Measurements from ENCODE around the gene ZNF687. TPM values are rescaled to one million over a fixed set of nuclear protein-coding genes. Genes with fewer than 3 reads are reported as not detected.

Gene ZNF687
- total RNA-seq, 1 donor from 2014 or later: 10.8 TPM

GRCh38 chr1:151327903-151328674 is 46.0 kb downstream of the ZNF687 start:
- intact Hi-C loops (cut with DNase I): loop anchor here (2.0 to 5.0 kb wide), 2 partner anchors 45 to 131 kb away; partner anchors contain the start of genes PIP5K1A and ZNF687
- ATAC-seq (peak; percentile 21), DNase-seq (ENCODE audit: missing footprints) (no peak)

GRCh38 chr1:151334822-151335221 is 52.7 kb downstream of the ZNF687 start:
- DNase-seq (ENCODE audit: missing footprints) (no peak), ATAC-seq (no peak)
- intact Hi-C loops (cut with DNase I): no loop called here

GRCh38 chr1:151336556-151336955 is 54.5 kb downstream of the ZNF687 start:
- no peak for ATAC-seq
- no peak for DNase-seq (ENCODE audit: missing footprints)
- intact Hi-C loops (cut with DNase I): no loop called here

GRCh38 chr1:151340870-151341754 is 59.0 kb downstream of the ZNF687 start:
- DNase-seq (ENCODE audit: missing footprints) (no peak), ATAC-seq (peak; percentile 82)
- intact Hi-C loops (cut with DNase I): loop anchor here (2.0 kb wide), 1 partner anchor 38 kb away; no protein-coding TSS in a partner anchor

Other genes with a start within 250 kb of the ZNF687 start
- 0.30 TPM for gene BNIPL, start 245.7 kb upstream of the ZNF687 start, total RNA-seq
- 6.6 TPM for gene C1orf56, start 234.5 kb upstream of the ZNF687 start, total RNA-seq
- gene CDC42SE1, start 222.7 kb upstream of the ZNF687 start, total RNA-seq: 28.0 TPM
- gene MLLT11, start 221.9 kb upstream of the ZNF687 start, total RNA-seq: 4.9 TPM
- gene GABPB2, start 211.5 kb upstream of the ZNF687 start, total RNA-seq: 8.4 TPM
- gene SEMA6C, start 135.7 kb upstream of the ZNF687 start, total RNA-seq: 57.6 TPM
- 2.6 TPM for gene TNFAIP8L2, start 125.7 kb upstream of the ZNF687 start, total RNA-seq
- 12.3 TPM for gene LYSMD1, start 116.4 kb upstream of the ZNF687 start, total RNA-seq
- gene SCNM1, start 116.2 kb upstream of the ZNF687 start, total RNA-seq: 16.6 TPM
- not detected for gene TMOD4, start 106.3 kb upstream of the ZNF687 start, total RNA-seq
- gene VPS72, start 92.1 kb upstream of the ZNF687 start, total RNA-seq: 47.1 TPM
- 34.8 TPM for gene PIP5K1A, start 83.7 kb upstream of the ZNF687 start, total RNA-seq
- gene PSMD4, start 27.6 kb upstream of the ZNF687 start, total RNA-seq: 164 TPM
- 53.7 TPM for gene PI4KB, start 45.1 kb downstream of the ZNF687 start, total RNA-seq
- gene RFX5, start 65.0 kb downstream of the ZNF687 start, total RNA-seq: 16.5 TPM
- 129 TPM for gene SELENBP1, start 90.4 kb downstream of the ZNF687 start, total RNA-seq
- gene PSMB4, start 117.3 kb downstream of the ZNF687 start, total RNA-seq: 185 TPM
- gene POGZ, start 177.2 kb downstream of the ZNF687 start, total RNA-seq: 37.7 TPM
- 0.22 TPM for gene CGN, start 229.1 kb downstream of the ZNF687 start, total RNA-seq